HG03460 (cell line): ENCODE measurements around the gene PIGBOS1.
A peak's percentile ranks its signal among the peaks of the same experiment; 100 is the strongest.

Source experiments
- ATAC-seq: cut with Tn5 transposase; IDR thresholded peaks from one replicate; pipeline ENCODE4 v1.9.1; 2021; ENCODE audit not compliant: unreplicated experiment

PIGBOS1 gene

DNA sequence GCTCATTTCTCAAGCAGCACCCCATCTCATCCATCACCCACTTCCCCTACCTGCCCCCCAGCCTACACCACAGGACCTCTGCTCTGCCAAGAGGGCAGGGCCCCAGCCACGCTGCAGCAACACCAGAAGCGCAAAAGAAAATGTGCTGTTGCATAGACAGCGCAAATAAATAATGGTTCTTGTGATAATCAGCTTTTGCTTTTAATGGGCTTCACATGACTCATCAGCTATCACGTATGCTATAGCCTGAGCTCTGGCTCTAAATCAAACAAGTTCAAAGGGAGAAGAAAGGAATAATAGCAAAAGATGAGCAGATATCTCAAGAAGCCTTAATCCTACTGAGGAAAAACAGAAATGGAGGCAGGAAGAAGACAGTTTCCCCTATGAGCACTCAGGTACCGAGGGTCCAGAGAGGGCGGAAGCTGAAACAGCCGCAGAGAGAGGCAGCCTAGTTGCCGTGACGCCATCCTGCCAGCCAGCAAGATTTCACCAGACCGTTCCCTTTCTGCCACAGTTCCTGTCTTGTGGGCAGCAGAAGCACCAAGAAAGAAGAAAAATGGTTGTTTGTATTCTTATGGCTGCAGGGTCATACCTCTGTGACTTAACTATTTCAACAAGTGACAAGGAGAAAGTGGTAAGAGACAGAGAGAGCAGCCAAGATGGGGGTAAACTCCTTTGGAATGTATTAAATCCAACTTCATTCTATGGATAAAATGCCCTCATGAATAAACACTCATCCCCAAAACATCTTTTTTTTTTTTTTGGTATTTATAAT lies 51.3 kb downstream of the PIGBOS1 start:
- peak; percentile 97 for ATAC-seq
